ENCODE measurements around the gene TEX26. TPM values are rescaled to one million over a fixed set of nuclear protein-coding genes. Genes with fewer than 3 reads are reported as not detected.

Gene TEX26
- total RNA-seq, 2 donors from 2014 or later = not detected

DNA sequence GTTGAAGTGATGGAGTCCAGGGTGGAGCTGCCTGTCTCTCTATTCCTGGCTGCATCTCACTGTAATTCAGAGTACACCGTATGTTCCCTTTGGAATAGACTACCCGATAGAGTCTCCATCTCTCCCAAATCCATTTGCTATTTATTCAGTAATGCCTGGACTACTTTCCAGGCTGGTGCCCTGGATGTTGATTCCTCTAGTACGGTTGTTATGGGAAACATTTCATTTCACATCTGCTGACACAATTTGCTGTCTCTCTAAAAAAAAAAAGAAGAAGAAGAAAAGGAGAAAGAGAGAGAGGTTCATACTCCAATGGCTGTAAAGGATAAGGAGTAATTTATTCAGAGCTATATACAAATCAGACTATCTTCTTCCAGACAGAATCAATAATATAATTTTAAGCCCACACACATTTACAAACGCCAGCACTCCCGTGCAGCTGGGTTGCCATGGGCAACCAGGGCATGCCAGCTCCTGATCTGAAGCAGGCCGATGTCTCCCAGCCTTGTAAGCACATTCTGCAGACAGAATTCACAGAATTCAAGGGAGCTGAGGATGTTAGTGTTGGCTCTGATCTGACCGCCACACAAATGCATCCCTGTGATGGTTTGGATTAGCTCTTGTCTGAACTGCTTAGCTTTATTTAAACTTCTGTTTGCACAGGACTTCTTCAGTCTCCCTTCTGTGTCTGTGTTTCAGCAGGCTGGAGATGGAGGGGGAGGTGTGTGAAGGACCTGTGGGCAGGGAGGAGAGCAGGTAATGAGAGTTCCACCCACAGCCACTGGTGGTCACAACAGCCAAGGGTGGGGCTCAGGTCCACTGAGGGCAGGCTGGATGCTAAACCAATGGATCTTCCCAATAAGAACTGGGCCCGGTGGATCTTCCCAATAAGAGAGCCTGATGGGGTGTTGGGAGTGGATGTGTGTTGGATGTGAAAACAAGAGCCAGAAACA is 66.0 kb downstream of the TEX26 start:
- Mint-ChIP-seq H3K27me3 (ENCODE audit: insufficient read depth) (peaks cover 4% of the 10 kb centered on the region), H3K36me3 (ENCODE audit: low read depth) (no peaks in the 10 kb centered on the region), H3K4me3 (no peak overlapping the region), H3K4me1 (no peaks in the 10 kb centered on the region), H3K27ac (no peak overlapping the region), H3K9me3 (no peaks in the 10 kb centered on the region)
- Histone ChIP-seq H3K27ac (ENCODE audit: low read depth, low read length) (peak overlapping the region; percentile 71), H3K9me3 (ENCODE audit: control insufficient read depth, low read length) (no peaks in the 10 kb centered on the region), H3K9ac (ENCODE audit: extremely low read depth, low read length, poor library complexity, severe bottlenecking) (no peak overlapping the region), H3K36me3 (ENCODE audit: control insufficient read depth, insufficient read depth, low read length) (no peaks in the 10 kb centered on the region), H3K4me3 (ENCODE audit: low read length) (no peak overlapping the region), H3K27me3 (ENCODE audit: control insufficient read depth, insufficient read depth, low read length, poor library complexity, severe bottlenecking) (no peaks in the 10 kb centered on the region), H3K4me1 (ENCODE audit: control insufficient read depth, insufficient read depth, low read length) (no peaks in the 10 kb centered on the region)
- peak; percentile 19 for DNase-seq
- WGBS, 2 experiments (ENCODE audit: insufficient coverage in 1 of 2, insufficient read length in 1 of 2) = 69 to 86% methylated on average over 6 to 8 of the region's 8 CpGs
- no peak for TF ChIP-seq CTCF (conservative IDR thresholded peaks at IDR 0.05)

DNA sequence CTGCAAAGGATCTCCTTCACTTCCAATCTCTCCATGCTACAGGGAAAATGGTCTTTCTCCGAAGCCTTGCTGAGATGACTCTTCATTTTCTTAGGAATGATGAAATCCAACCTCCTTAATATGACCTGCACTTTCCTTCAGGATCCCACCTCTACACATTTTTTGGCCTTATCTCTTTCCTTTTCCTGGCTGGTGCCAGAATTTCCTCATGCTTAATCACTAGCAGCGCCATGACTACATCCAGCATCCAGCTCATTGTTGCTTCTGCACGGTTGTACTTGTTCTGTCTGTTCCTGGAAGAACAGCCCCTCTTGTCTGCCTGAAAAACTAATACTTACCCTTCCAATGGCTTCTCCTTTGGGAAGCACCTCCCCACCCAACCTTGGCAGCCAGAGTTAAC is 68.4 kb downstream of the TEX26 start:
- Histone ChIP-seq H3K9ac (ENCODE audit: extremely low read depth, low read length, poor library complexity, severe bottlenecking) (no peak overlapping the region), H3K4me3 (ENCODE audit: low read length) (no peak overlapping the region), H3K9me3 (ENCODE audit: control insufficient read depth, low read length) (no peaks in the 10 kb centered on the region), H3K27me3 (ENCODE audit: control insufficient read depth, insufficient read depth, low read length, poor library complexity, severe bottlenecking) (no peaks in the 10 kb centered on the region), H3K4me1 (ENCODE audit: control insufficient read depth, insufficient read depth, low read length) (no peaks in the 10 kb centered on the region), H3K27ac (ENCODE audit: low read depth, low read length) (no peak overlapping the region), H3K36me3 (ENCODE audit: control insufficient read depth, insufficient read depth, low read length) (no peaks in the 10 kb centered on the region)
- Mint-ChIP-seq H3K27me3 (ENCODE audit: insufficient read depth) (peaks cover 4% of the 10 kb centered on the region), H3K27ac (no peak overlapping the region), H3K36me3 (ENCODE audit: low read depth) (no peaks in the 10 kb centered on the region), H3K9me3 (no peaks in the 10 kb centered on the region), H3K4me1 (no peaks in the 10 kb centered on the region), H3K4me3 (no peak overlapping the region)
- TF ChIP-seq CTCF (conservative IDR thresholded peaks at IDR 0.05) = no peak
- WGBS, 2 experiments (ENCODE audit: insufficient coverage in 1 of 2, insufficient read length in 1 of 2) = 89 to 96% methylated on average over 3 of the region's 3 CpGs
- peak; percentile 21 for DNase-seq

DNA sequence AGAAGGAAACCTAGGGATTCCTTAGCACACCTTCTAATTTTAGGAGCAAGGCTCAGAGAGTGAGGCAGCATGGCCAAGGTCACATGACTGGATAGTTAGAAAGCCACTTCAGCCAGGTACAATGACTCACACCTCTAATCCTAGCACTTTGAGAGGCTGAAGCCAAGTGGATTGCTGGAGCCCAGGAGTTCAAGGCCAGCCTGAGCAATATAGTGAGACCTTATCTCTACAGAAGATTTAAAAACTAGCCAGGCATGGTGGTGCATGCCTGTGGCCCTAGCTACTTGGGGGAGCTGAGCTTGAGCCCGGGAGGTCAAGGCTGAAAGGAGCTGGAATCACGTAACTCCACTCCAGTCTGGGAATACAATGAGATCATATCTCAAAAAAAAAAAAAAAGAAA is 69.2 kb downstream of the TEX26 start:
- H3K4me3 Mint-ChIP-seq = no peak overlapping the region
- 96 to 100% methylated on average over 1 to 2 of the region's 2 CpGs for WGBS, 2 experiments (ENCODE audit: insufficient coverage in 1 of 2, insufficient read length in 1 of 2)
- Histone ChIP-seq H3K9ac (ENCODE audit: extremely low read depth, low read length, poor library complexity, severe bottlenecking) (no peak overlapping the region), H3K27me3 (ENCODE audit: control insufficient read depth, insufficient read depth, low read length, poor library complexity, severe bottlenecking) (no peaks in the 10 kb centered on the region), H3K4me1 (ENCODE audit: control insufficient read depth, insufficient read depth, low read length) (no peaks in the 10 kb centered on the region), H3K36me3 (ENCODE audit: control insufficient read depth, insufficient read depth, low read length) (no peaks in the 10 kb centered on the region), H3K4me3 (ENCODE audit: low read length) (no peak overlapping the region), H3K9me3 (ENCODE audit: control insufficient read depth, low read length) (no peaks in the 10 kb centered on the region), H3K27ac (ENCODE audit: low read depth, low read length) (no peak overlapping the region)
- no peaks in the 10 kb centered on the region for H3K36me3 Mint-ChIP-seq (ENCODE audit: low read depth)
- peak; percentile 35 for DNase-seq
- no peak overlapping the region for H3K27ac Mint-ChIP-seq
- H3K4me1 Mint-ChIP-seq = no peaks in the 10 kb centered on the region
- peaks cover 4% of the 10 kb centered on the region for H3K27me3 Mint-ChIP-seq (ENCODE audit: insufficient read depth)
- TF ChIP-seq CTCF (conservative IDR thresholded peaks at IDR 0.05) = no peak
- H3K9me3 Mint-ChIP-seq = no peaks in the 10 kb centered on the region

All from endodermal cell (in vitro differentiated cells).